VCaP (cell line): ENCODE measurements around the gene RNF151.

Source experiments
- H3K27ac ChIP-seq: fragments of 450-650 bp; 2 replicates; pipeline ENCODE4 v1.5.1; 2017
- CTCF ChIP-seq: fragments of 450-650 bp; conservative IDR thresholded peaks from 2 replicates; pipeline ENCODE4 v1.5.1; 2017; ENCODE audit warnings: mild to moderate bottlenecking, moderate library complexity

RNF151 gene

GRCh38 chr16:1964506-1965395 is 1.9 kb upstream of the RNF151 start, which contains the start of gene RPS2:
Gene RPS2, minus strand, starts transcription at chr16:1964826. Its CDS starts 201 bp downstream, at chr16:1964625.
- peak within 1 kb of the TSS; percentile 84 for H3K27ac ChIP-seq

GRCh38 chr16:1965396-1966001 is 1.2 kb upstream of the RNF151 start:
- peak overlapping the region; percentile 84 for H3K27ac ChIP-seq
- TF ChIP-seq CTCF = no peak

More at GRCh38 chr16:1964506-1965395, 1.9 kb upstream of the RNF151 start, which contains the start of gene RPS2:
- TF ChIP-seq CTCF = no peak

GRCh38 chr16:1968146-1968953 is 1.7 kb downstream of the RNF151 start:
- TF ChIP-seq CTCF = no peak
- H3K27ac ChIP-seq = no peak overlapping the region

- no peak for TF ChIP-seq CTCF
- H3K27ac ChIP-seq = peak within 1 kb of the TSS; percentile 79
Observed at GRCh38 chr16:1971796-1972489, 5.3 kb downstream of the RNF151 start, which contains the start of gene TBL3. Gene TBL3, plus strand, starts transcription at chr16:1972053. Its CDS starts 112 bp downstream, at chr16:1972165.

- H3K27ac ChIP-seq = peak overlapping the region; percentile 79
- no peak for TF ChIP-seq CTCF
Observed at GRCh38 chr16:1972490-1972877, 5.8 kb downstream of the RNF151 start.

- H3K27ac ChIP-seq = no peak overlapping the region
- no peak for TF ChIP-seq CTCF
Observed at GRCh38 chr16:1973461-1974156, 7.0 kb downstream of the RNF151 start.
